Activated T-helper 1 cell treated with anti-CD3 and anti-CD28 coated beads, Interleukin-12 subunit alpha, Interleukin-12 subunit beta, Interleukin-2, Interleukin-4 antibody, amounts not matched to agents 30 ng/mL and 10 ng/mL and 1 ng/mL, durations not matched to agents 14 hours and 24 hours and 36 hours (primary cell): ENCODE data around the gene DDOST. TPM values are rescaled to one million over a fixed set of nuclear protein-coding genes. Genes with fewer than 3 reads are reported as not detected.

Experiments
- DNase-seq: peaks from one replicate; pipeline ENCODE4 v3.0.0; 2021; ENCODE audit warnings: low spot score
- H3K27ac Mint-ChIP-seq: one replicate; pipeline ENCODE4 v1.8.0; 2021; ENCODE audit warnings: mild to moderate bottlenecking, mixed read lengths
- H3K27me3 Mint-ChIP-seq: one replicate; pipeline ENCODE4 v1.8.0; 2022; ENCODE audit warnings: mild to moderate bottlenecking, moderate library complexity, mixed read lengths; ENCODE audit not compliant: insufficient read depth
- H3K36me3 Mint-ChIP-seq: one replicate; pipeline ENCODE4 v1.8.0; 2021; ENCODE audit warnings: low read depth, mixed read lengths
- H3K4me1 Mint-ChIP-seq: one replicate; pipeline ENCODE4 v1.8.0; 2021; ENCODE audit warnings: low read depth, mixed read lengths
- H3K4me3 Mint-ChIP-seq: one replicate; pipeline ENCODE4 v1.8.0; 2021; ENCODE audit warnings: mild to moderate bottlenecking, moderate library complexity, mixed read lengths
- H3K9me3 Mint-ChIP-seq: one replicate; pipeline ENCODE4 v1.8.0; 2021; ENCODE audit warnings: mixed read lengths
- intact Hi-C: fragments of 100-400 bp; cut with micrococcal nuclease; formaldehyde crosslinking; loops from one replicate; pipeline ENCODE4 v1.15.1; 2024
- total RNA-seq: library from RNA; stranded (reverse); gene quantifications from 2 replicates; pipeline ENCODE4 v1.2.3, GENCODE V29; 2022

The DDOST gene
- total RNA-seq, 1 donor from 2014 or later: 174 TPM

DNA sequence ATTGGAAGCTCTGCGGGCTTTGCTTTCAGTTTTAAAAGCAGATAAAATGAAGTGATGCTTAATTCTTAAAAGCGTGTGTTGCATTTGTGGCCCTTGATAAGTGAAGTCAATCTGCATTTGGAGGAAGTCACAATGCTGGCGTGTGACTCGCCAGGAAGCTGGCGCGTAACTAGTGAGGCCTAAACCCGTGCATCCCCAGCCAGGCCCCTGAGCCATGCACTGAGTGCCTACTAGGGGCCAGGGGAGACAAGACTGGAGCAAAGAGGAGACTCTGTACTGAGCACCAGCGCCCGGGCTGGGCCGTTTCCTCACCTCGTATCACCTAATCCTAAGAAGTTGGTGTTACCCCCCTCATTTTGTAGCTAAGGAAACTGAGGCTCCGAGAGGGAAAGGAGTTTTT lies 4.6 kb upstream of the DDOST start:
- Mint-ChIP-seq H3K9me3 (no peaks in the 10 kb centered on the region), H3K4me3 (no peak overlapping the region)

DNA sequence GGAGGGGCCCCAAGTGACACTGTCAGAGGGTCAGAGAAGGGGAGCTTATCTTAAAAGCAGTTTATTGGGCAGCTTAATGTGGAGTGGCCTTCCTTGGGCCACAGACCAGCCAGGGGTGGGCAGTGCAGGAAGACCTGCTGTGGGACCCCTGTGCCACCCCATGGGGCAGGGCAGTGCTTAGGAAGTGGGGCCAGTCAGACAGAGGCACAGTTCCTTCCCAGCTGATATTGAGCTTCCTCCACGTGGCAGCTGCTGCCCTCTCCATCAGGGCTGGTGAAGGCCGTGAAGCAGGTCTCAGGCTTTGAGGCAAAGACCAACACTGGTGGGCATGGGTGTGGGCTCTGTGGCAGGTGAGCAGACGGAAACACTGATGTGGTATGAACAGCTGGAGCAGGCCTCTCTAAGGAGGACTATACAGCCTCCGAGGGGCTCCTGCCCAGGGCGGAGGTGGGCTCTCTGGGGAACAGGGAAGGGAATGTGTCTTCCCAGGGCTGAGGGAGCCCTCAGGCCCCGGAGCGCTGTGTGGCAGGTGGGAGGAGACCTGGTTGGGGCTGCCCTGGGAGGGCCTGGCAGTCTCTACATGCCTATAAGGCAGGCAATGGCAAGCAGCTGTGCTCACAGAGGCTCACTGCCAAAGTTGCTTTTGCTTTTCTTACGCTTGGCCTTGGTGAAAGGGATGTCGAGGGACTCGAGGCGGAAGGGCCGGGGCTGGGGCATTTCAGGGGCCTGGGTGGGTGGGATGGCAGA lies 3.0 kb upstream of the DDOST start:
- Mint-ChIP-seq H3K4me1 (peaks cover 40% of the 10 kb centered on the region), H3K27me3 (no peaks in the 10 kb centered on the region), H3K9me3 (no peaks in the 10 kb centered on the region), H3K4me3 (no peak overlapping the region), H3K36me3 (peaks cover 14% of the 10 kb centered on the region), H3K27ac (no peak overlapping the region)
- DNase-seq: no peak
- intact Hi-C loops: loop anchor here (10.0 kb wide), 2 partner anchors 779 to 1791 kb away; partner anchors contain the start of genes OTUD3 and ZBTB40

More for the DNA sequence above, 4.6 kb upstream of the DDOST start:
- intact Hi-C loops: loop anchor here (10.0 kb wide), 2 partner anchors 781 to 1789 kb away; partner anchors contain the start of genes OTUD3 and ZBTB40
- H3K36me3 Mint-ChIP-seq: peaks cover 3% of the 10 kb centered on the region
- peaks cover 25% of the 10 kb centered on the region for H3K4me1 Mint-ChIP-seq
- no peak for DNase-seq
- H3K27me3 Mint-ChIP-seq: no peaks in the 10 kb centered on the region
- H3K27ac Mint-ChIP-seq: no peak overlapping the region

DNA sequence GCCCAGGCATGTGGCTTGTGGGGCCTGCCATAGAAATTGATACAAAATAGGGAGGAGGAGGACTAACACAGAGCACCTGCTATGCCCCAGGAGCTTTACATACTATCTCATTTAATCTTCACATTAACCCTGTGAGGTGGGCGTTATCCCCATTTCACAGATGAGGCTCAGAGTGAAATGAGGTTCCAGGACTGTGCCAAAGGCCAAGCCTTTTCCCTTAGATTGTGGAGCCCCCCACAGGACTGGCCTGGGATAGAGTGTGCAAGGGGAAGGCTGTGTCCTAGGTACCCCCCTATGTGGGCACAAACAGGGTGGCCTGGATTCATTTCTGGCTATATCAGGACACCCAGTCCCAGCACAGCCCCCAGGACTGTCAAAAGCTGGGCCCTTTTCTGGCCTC lies 2.2 kb upstream of the DDOST start:
- Mint-ChIP-seq H3K27me3 (no peaks in the 10 kb centered on the region), H3K27ac (no peak overlapping the region), H3K4me3 (peak overlapping the region; percentile 27), H3K4me1 (peaks cover 43% of the 10 kb centered on the region), H3K9me3 (no peaks in the 10 kb centered on the region), H3K36me3 (peaks cover 18% of the 10 kb centered on the region)
- no peak for DNase-seq
- intact Hi-C loops: loop anchor here (10.0 kb wide), 2 partner anchors 779 to 1791 kb away; partner anchors contain the start of genes OTUD3 and ZBTB40

DNA sequence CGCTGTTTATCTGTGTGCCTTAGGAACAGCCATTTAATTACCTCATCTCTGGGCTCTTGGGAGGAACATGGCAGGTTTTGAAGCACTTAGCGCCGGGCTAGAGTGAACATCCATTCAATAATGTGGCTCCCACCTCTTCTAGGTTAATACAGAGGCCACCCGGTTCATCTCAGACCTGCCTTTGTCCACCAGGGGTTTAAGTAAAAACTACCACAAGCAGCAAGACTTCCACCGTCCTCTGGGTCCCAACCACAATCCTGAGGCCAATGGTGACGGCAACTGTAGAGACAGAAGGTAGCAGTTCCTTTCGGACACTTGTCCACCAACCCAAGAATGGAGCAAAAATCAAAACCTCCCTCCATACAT lies 924 bp upstream of the DDOST start:
- Mint-ChIP-seq H3K36me3 (peaks cover 25% of the 10 kb centered on the region), H3K4me3 (peak overlapping the region; percentile 97), H3K27ac (peak overlapping the region; percentile 97), H3K4me1 (peaks cover 45% of the 10 kb centered on the region), H3K27me3 (no peaks in the 10 kb centered on the region), H3K9me3 (no peaks in the 10 kb centered on the region)
- intact Hi-C loops: loop anchor here (10.0 kb wide), 2 partner anchors 777 to 1793 kb away; partner anchors contain the start of genes OTUD3 and ZBTB40
- DNase-seq: no peak

DNA sequence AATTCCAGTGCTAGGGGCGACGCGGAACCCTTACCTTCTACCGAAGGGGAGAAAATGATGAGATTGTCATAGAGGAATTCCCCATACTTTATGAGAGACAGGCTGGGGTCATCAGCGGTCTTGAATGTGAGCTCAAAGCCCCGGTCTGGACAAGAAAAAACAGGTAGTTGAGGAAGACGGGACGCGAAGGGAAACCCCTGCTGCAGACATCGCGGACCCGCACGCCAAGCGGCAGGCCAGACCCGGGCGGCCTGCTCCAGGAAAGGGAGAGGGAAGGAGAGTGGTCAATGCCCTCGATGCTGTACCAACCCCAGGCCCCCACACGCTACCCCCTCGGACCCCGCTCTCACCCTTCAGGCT lies 342 bp downstream of the DDOST start:
- H3K4me1 Mint-ChIP-seq: peaks cover 47% of the 10 kb centered on the region

DNA sequence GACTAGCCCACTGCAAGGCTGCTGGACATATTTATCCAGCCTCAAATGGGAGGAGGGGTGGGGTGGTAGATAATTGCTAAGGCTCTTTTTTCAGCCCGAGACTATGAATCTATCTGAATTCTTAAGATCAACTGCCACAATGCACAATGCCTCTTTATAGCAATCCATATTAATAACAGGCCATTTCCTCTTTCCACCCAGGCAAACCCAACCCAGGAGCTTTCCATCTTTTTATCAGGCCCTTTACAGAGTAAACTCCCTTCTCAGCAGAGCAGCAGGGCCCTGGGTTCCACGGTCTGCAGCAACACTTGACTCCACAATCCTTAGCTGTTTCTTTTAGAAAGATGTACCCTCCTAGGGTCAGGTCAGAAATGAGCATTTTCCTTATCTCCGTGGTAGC lies 806 bp downstream of the DDOST start:
- Mint-ChIP-seq H3K36me3 (peaks cover 34% of the 10 kb centered on the region), H3K27ac (peak overlapping the region; percentile 97), H3K4me3 (peak overlapping the region; percentile 97), H3K4me1 (peaks cover 47% of the 10 kb centered on the region), H3K27me3 (no peaks in the 10 kb centered on the region), H3K9me3 (no peaks in the 10 kb centered on the region)
- intact Hi-C loops: loop anchor here (2.0 to 10.0 kb wide), 4 partner anchors 20 to 1794 kb away; partner anchors contain the start of genes OTUD3, SH2D5 and ZBTB40
- no peak for DNase-seq

More for the DNA sequence above, 342 bp downstream of the DDOST start:
- intact Hi-C loops: loop anchor here (1.0 to 10.0 kb wide), 9 partner anchors 20 to 1794 kb away; partner anchors contain the start of genes MUL1, OTUD3, PINK1 and SH2D5
- Mint-ChIP-seq H3K4me3 (peak overlapping the region; percentile 97), H3K9me3 (no peaks in the 10 kb centered on the region), H3K27me3 (no peaks in the 10 kb centered on the region), H3K36me3 (peaks cover 34% of the 10 kb centered on the region), H3K27ac (peak overlapping the region; percentile 97)
- DNase-seq: peak; percentile 6

DNA sequence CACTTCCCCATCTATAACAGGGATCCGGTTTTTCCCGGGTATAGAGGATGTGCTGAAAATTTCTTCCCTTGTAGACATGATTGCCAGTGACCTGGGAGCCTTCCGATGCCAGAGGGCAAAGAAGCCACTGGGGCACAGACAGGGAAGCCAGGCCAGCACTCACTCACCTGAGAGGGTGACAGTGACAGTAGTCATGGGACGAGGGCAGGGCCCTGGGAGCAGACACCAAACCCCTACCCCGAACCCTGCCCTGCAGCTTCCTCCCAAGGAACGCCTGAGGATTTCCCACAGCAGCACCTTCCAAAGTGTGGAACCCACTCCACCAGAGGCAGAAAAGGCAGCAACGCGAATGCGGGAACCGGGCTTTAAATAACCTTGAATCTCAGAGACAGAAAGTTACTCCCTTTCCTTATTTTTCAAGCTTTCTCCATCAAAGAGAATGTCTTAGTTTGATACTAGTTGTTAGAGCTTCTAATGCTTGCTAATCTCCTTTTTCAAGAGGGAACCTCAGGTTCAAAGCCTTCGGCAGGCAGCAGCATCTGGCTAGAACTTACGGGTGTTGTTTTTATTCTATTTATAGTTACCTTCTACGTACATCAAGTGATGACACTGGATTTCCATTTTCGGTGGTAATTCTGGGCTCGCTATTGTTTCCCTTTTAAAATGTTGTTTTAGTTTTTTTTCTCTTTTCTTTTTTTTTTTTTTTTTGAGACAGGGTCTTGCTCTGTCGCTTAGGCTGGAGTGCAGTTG lies 2.8 kb downstream of the DDOST start:
- Mint-ChIP-seq H3K9me3 (no peaks in the 10 kb centered on the region), H3K27ac (peak overlapping the region; percentile 29)

DNA sequence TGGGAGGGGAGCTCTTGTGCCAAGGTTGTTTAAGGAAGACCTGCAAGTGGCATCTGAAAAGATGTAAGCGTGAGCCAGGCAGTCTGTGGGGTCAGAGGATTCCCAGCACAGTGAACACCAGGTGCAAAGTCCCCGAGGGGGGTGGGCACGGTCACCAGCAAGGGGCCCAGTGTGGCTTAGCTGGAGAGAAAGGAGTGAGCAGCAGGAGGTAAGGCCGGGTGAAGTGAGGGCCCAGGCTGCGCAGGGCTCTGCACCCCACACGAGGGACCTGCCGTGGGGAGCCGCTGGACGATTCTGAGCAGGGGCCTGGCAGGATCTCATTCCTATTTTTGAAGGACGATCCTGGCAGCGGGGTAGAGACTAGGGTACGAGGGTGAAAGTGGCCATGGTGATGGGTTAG lies 4.1 kb downstream of the DDOST start:
- H3K27ac Mint-ChIP-seq: no peak overlapping the region

More for the DNA sequence above, 2.8 kb downstream of the DDOST start:
- no peak for DNase-seq
- intact Hi-C loops: no loop called here
- peak overlapping the region; percentile 97 for H3K4me3 Mint-ChIP-seq
- H3K4me1 Mint-ChIP-seq: peaks cover 47% of the 10 kb centered on the region
- peaks cover 44% of the 10 kb centered on the region for H3K36me3 Mint-ChIP-seq
- H3K27me3 Mint-ChIP-seq: no peaks in the 10 kb centered on the region

DNA sequence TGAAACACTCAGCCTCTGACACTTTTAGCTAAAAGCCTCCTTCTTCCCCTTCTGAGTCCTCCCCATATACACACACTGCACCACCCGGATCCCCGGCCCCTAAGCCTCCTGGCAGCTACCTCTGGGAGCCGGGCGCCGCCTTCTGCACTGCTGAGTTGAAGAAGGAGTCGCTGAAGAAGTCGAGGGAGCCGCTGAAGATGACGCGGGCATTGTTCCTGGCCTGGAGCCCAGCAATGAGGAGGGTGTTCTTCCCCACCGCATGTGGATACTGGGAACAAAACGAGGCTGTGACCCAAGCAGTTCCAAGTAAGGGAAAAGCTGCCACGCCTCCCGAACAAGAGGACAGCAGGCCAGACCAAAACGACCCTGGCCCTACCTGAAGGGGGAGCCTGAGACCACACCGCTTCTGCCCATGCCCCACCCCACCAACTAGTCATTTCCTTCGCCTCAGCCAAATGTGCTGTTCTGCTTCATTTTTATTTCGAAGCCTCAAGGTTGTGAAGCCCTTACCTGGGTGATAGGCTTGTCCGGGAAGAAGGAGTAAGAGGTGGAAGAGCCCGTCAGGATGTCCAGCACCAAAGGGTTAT lies 7.0 kb downstream of the DDOST start:
- no peak overlapping the region for H3K27ac Mint-ChIP-seq
- peaks cover 53% of the 10 kb centered on the region for H3K36me3 Mint-ChIP-seq
- H3K27me3 Mint-ChIP-seq: no peaks in the 10 kb centered on the region
- H3K4me3 Mint-ChIP-seq: no peak overlapping the region
- intact Hi-C loops: no loop called here
- DNase-seq: no peak
- peaks cover 14% of the 10 kb centered on the region for H3K4me1 Mint-ChIP-seq
- H3K9me3 Mint-ChIP-seq: no peaks in the 10 kb centered on the region

More for the DNA sequence above, 4.1 kb downstream of the DDOST start:
- no peak overlapping the region for H3K4me3 Mint-ChIP-seq
- H3K4me1 Mint-ChIP-seq: peaks cover 38% of the 10 kb centered on the region
- DNase-seq: no peak
- H3K9me3 Mint-ChIP-seq: no peaks in the 10 kb centered on the region
- intact Hi-C loops: no loop called here
- H3K36me3 Mint-ChIP-seq: peaks cover 55% of the 10 kb centered on the region
- no peaks in the 10 kb centered on the region for H3K27me3 Mint-ChIP-seq

DNA sequence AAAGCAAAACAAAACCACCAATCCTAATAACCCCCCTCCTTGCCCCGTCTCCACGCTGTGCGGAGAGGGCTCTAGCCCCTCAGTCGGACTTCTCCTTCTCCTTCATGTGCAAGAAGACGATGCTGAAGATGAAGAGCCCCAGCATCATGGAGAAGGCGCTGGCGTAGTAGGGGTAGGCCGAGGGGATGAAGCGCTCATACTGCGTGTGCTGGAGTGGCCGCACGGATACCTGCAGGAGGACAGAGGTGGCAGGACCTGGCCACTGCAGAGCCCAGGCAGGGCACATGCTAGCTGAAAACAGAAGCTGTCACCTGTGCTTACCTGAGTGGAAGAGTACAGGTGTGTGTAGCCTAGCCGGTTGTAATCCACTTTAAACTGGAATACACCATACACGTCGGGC lies 8.9 kb downstream of the DDOST start:
- intact Hi-C loops: no loop called here
- H3K4me3 Mint-ChIP-seq: no peak overlapping the region
- H3K9me3 Mint-ChIP-seq: no peaks in the 10 kb centered on the region
- peaks cover 10% of the 10 kb centered on the region for H3K4me1 Mint-ChIP-seq
- no peak for DNase-seq
- H3K36me3 Mint-ChIP-seq: peaks cover 50% of the 10 kb centered on the region
- H3K27ac Mint-ChIP-seq: no peak overlapping the region
- H3K27me3 Mint-ChIP-seq: no peaks in the 10 kb centered on the region

DNA sequence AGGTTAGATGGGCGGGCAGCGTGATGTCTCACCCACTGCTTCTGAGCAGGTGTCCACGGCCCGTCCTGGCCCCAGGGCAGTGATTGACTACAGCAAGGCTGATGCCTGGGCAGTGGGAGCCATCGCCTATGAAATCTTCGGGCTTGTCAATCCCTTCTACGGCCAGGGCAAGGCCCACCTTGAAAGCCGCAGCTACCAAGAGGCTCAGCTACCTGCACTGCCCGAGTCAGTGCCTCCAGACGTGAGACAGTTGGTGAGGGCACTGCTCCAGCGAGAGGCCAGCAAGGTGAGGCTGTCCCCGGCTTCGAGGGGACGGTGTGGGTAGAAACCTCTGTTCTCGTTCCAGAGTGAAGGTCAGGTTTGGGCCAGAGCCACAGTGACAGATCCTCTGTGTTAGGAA lies 12.2 kb downstream of the DDOST start:
- intact Hi-C loops: loop anchor here (10.0 kb wide), 1 partner anchor 434 kb away; no protein-coding TSS in a partner anchor
- Mint-ChIP-seq H3K4me3 (no peak overlapping the region), H3K9me3 (no peaks in the 10 kb centered on the region), H3K4me1 (no peaks in the 10 kb centered on the region), H3K27me3 (no peaks in the 10 kb centered on the region), H3K27ac (peak overlapping the region; percentile 44), H3K36me3 (peaks cover 35% of the 10 kb centered on the region)
- DNase-seq: no peak

DNA sequence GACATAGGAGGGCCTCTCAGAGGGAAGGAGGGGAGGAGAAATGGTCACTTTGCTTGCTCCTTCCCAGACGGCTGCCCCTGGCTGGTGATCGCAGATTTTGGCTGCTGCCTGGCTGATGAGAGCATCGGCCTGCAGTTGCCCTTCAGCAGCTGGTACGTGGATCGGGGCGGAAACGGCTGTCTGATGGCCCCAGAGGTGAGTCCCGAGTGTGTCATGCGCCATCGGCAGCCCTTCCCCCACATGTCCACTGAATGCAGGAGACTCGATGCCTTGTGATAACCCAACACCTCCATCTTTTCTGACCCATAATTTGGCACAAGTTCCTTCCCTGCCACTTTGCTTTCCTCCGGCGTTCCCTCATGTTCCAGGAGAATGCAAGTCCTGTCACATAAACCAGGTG lies 12.7 kb downstream of the DDOST start:
- Mint-ChIP-seq H3K27ac (no peak overlapping the region), H3K9me3 (no peaks in the 10 kb centered on the region), H3K4me1 (no peaks in the 10 kb centered on the region), H3K4me3 (no peak overlapping the region), H3K36me3 (peaks cover 30% of the 10 kb centered on the region), H3K27me3 (no peaks in the 10 kb centered on the region)
- intact Hi-C loops: loop anchor here (10.0 kb wide), 1 partner anchor 434 kb away; no protein-coding TSS in a partner anchor
- DNase-seq: no peak
